Stimulated activated CD4-positive, alpha-beta T cell treated with anti-CD3 and anti-CD28 coated beads, Interleukin-4, amount 100 ng/mL, for 1 hour (primary cell): Measurements from ENCODE around the gene KBTBD6.
A peak's percentile ranks its signal among the peaks of the same experiment; 100 is the strongest.
"Not testable (repeated sequence)": the region's sequence is repeated elsewhere in the genome, so short reads cannot be mapped to it uniquely, and the experiment has no call there.

Experiments
- DNase-seq: peaks from one replicate; pipeline ENCODE4 v3.0.0-alpha.2; 2020

Gene KBTBD6

DNA sequence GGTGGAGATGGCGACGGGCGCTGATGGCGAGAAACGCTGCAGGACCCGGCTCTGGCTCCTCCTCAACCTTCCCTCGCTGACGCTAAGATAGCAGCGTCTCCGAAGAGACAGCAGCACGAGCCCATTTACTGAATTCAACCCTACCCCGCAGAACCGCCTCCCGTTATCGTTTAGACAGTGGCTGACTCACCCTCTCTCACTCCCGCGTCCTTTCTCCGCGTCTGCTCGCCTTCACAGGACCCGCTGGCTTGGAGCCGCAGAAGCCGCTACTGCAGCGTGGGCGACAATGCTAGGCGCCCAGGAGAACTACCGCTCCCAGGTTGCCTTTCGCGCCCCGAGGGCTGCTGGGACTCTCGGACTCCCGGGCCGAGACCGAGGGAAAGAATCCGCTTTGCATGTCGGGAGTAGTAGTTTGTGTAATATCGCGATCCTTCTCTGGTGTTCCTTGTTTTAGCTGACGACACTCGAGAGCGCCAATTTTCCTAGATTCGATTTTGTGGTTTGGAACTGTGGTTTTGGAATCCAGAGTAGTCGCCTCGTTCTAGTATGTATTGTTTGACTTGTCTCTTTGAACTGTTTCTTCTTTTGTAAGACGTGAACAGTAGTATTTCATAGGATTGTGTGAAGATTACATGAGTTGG lies at the start of gene KBTBD6:
TSS of gene KBTBD6 (minus strand) at position 291 of the 641 bp plus-strand sequence. CDS start 291 bp downstream, outside the sequence.
- peak; percentile 94 for DNase-seq

- DNase-seq = no peak
Observed at GRCh38 chr13:41182231-41182630, 49.6 kb upstream of the KBTBD6 start.

- no peak for DNase-seq
Observed at GRCh38 chr13:41179593-41180250, 47.1 kb upstream of the KBTBD6 start.

DNA sequence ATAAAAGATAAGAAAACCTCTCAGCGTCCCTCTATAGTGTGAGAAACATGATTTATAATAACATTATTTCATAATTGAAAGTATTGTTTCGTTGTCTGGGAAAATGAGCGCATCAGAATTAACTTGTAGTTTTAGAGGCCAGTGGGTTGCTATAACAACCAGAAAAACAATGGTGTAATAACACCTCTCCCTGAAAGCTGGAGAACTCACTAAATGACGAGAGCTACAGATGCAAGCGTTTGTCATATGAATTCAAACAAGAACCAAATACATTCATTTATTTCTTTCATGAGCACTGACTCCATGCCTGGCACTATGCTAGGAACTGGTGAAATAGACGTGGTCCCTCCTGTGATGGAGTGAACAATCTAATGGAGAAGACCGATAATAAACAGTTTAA lies 45.4 kb upstream of the KBTBD6 start:
- no peak for DNase-seq

DNA sequence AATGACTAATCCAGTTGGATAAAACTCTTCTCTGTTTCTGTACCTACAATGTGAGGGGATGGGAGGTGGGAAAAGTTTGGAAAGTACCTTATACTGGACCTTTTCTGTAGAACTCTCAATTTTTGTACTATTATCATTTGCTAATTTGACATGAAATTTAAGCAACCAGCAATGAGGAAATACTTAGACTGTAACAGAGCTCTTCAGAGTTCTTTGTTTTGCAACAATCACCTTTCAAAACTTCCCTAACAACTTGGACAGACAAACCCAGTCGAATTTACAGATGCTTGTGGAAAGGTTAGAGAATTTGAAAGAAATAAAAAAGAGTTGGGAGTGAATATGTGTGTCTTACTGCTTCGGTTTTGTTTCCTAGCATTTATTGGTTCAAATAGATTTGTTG lies 45.0 kb upstream of the KBTBD6 start:
- DNase-seq = no peak

- not testable (repeated sequence) for DNase-seq
Observed at GRCh38 chr13:41175576-41175975, 43.0 kb upstream of the KBTBD6 start.

DNA sequence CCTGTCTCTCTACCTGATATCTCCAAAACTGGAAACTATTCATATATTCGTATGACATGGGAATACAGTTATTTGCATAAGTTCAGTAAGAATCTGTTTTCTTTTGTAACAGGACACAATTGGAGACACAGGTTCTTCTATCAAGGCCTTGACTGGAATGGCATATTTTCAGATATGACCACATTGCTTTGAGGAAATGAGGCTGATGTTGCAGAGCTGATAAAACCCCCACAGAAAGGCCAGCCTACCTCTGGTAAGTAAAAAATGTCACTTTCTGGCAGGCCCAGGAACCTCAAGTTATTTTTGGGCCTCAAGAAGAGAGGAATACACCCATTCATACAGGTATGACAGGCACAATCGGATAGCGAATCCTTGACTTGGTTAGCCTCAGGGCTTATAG lies 29.5 kb upstream of the KBTBD6 start:
- no peak for DNase-seq

- no peak for DNase-seq
Observed at GRCh38 chr13:41159174-41159573, 26.6 kb upstream of the KBTBD6 start.

- DNase-seq = no peak
Observed at GRCh38 chr13:41157048-41157717, 24.6 kb upstream of the KBTBD6 start.

DNA sequence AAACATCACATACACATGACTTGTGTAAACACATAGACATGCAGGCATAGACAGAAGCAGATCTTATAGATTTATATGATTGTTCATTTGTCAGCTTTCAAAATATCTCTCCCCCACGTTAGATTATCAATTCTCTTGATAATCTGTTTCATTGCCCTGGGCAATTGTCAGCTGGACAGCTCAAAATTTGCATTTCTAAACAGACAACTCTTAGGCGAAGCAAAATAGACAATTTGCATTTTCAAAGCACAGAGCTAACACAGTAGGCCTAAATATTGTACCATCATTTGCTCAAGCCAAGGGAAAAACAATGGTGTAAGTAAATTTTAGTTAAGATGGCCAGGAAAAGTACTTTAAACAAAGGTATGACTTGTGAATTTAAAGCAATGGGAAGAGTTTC lies 24.0 kb upstream of the KBTBD6 start:
- no peak for DNase-seq

GRCh38 chr13:41154042-41154441 lies 21.4 kb upstream of the KBTBD6 start:
- DNase-seq = no peak

GRCh38 chr13:41152005-41152404 lies 19.4 kb upstream of the KBTBD6 start:
- DNase-seq = no peak

GRCh38 chr13:41150058-41150457 lies 17.5 kb upstream of the KBTBD6 start:
- no peak for DNase-seq

DNA sequence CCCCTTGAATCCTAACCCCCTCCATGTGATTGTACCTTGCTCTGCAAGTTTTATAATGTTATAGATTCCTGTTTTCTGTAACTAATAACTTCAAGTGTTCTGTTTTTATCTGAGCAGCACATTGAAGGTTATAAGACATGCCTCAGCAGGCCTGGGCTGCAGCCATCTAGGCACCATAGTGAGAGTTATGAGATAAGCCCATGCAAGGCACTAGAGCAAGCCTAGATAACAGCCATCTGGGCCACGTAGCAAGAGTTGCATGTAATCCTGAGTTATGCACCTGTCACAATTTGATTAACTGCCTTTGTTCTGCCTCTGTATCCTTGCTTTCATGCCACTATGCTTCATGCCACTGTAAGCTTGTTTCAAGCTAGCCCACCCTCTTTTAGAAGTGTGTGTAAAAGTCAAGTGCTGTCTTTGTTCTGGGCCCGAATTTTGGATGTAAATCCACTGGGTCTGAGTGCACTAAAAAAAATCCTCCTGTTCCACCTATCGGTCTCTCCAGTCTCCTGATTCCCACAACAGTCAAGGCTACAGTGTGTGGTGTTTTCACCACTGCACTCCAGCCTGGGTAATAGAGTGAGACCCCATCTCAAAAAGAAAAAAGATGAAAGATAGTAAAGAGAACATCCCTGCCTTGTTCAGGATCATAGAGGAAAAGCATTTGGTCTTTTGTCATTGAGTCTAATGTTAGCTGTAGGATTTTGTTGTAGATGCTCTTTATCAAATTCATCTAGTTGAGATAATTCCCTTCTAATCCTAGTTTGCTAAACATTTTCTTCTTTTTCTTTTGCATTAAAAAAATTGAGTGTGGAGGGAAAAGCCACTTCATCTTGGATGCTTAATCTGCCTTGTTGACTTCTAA lies 16.0 kb upstream of the KBTBD6 start:
- no peak for DNase-seq

- DNase-seq = no peak
Observed at GRCh38 chr13:41145136-41145908, 12.7 kb upstream of the KBTBD6 start.

DNA sequence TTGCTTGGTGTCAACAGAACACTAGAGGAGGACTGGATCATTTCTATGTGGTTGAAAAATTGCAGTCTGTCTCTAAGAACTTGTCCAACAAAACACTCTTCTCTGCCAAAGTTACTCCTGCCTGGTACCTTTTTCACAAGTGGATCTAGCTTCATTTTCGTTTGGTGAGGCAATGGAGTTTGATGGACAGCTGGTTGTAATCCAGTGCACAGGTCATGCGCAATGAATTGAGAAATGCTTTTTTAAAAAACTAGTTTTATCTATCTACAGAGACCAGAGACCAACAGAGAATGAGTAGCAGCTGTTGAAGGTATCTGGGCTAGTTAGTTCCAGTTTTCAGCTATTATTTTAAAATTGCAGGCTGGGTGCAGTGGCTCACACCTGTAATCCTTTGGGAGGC lies 12.0 kb upstream of the KBTBD6 start:
- DNase-seq = no peak

DNA sequence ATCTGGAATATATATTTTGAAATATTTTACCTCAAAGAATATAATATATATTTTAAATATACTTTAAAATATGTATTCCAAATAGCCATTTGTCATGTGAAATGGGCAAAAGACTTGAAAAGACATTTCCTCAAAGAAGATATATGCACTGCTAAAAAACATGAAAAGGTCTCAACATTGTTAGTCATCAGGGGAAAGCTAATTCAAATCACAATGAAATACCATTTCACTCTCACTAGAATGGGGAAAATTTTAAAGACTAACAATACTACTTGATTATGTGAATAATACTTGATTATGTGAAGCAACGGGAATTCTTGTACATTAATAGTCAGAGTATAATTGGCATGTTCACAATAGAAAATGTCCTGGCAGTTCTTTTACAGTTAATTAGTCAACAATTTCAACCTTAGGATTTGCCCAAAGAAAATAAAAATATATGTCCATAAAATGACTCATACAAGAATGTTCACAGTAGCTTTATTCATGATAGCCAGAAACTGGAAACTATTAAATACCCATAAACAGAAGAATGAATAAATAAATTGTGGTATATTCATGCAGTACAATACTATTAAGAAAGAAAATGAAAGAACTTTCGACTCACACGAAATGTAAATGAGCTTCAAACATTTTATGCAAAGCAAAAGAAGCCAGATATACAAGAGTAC lies 6.8 kb upstream of the KBTBD6 start:
- DNase-seq = no peak

DNA sequence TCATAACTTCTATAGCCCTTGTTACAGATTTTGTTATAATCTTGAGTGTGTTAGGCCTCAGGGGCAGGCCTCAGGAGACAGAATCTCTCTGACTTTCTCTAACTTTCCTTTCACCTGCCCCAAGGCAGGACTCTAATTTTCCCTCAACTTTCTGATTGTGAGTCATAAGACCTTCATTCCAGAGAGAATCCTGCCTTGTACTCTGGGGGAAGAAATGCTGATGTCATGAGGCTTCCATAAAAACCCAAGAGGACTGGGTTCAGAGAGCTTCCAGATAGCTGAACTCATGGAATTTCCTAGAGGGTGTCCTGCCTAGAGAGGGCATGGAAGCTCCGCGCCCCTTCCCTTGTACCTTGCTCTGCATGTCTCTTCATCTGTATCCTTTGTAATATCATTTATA lies 5.3 kb upstream of the KBTBD6 start:
- no peak for DNase-seq

- DNase-seq = no peak
Observed at GRCh38 chr13:41137241-41137640, 4.6 kb upstream of the KBTBD6 start.

DNA sequence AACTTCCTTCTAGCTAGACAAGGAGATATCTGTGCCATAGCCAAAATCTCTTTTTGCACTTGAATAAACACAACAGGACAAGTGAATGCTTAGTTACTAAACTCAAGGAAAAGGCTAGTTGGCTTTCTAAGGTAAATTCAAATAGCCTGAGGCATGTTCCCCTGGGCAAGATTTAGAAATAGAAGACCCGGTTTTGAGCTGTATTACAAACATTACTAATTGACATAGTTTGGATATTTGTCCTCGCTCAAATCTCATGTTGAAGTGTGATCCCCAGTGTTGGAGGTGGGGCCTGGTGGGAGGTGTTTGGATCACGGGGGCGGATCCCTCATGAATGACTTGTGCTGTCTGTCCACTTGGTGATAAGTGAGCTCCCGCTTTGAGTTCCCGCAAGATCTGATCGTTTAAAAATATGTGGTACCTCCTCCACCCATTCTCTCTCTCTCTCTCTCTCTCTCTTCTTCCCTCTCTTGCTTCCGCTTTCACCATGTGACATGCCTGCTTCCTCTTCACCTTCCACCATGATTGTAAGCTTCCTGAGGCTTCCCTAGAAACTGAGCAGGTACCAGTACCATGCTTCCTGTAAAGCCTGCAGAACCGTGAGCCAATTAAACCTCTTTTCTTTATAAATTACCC lies 3.9 kb upstream of the KBTBD6 start:
- DNase-seq = no peak

GRCh38 chr13:41133951-41134350 lies 1.3 kb upstream of the KBTBD6 start:
- no peak for DNase-seq
